MM.1S (cell line): Measurements from ENCODE around the gene PCGF6.

Source experiments
- CTCF ChIP-seq: fragments of 300-600 bp; sonication (generic); IDR thresholded peaks from 2 replicates; pipeline ENCODE4 v1.5.1; 2016; ENCODE audit warnings: antibody characterized with exemption, low read length, mixed read lengths
- EZH2 ChIP-seq: fragments of 300-600 bp; sonication (generic); optimal IDR thresholded peaks from 2 replicates; pipeline ENCODE3; 2017; ENCODE audit warnings: low read depth, mild to moderate bottlenecking, antibody characterized with exemption, low read length, mixed read lengths
- EZH2phosphoT487 ChIP-seq: fragments of 300-600 bp; sonication (generic); IDR thresholded peaks from 2 replicates; pipeline ENCODE4 v1.6.1; 2018; ENCODE audit warnings: antibody characterized with exemption, low read length

- no peak for TF ChIP-seq CTCF
- TF ChIP-seq EZH2phosphoT487, result no peak
- no peak for TF ChIP-seq EZH2
These were observed 31.8 kb upstream of the PCGF6 start for GRCh38 chr10:103382769-103383168.
